Dedifferentiated amniotic fluid mesenchymal stem cell (primary cell): ENCODE data around the gene VIL1.

Experiments
- DNase-seq: peaks from one replicate; pipeline ENCODE4 v3.0.0-alpha.2; 2016; ENCODE audit errors: extremely low spot score

Gene VIL1

DNA sequence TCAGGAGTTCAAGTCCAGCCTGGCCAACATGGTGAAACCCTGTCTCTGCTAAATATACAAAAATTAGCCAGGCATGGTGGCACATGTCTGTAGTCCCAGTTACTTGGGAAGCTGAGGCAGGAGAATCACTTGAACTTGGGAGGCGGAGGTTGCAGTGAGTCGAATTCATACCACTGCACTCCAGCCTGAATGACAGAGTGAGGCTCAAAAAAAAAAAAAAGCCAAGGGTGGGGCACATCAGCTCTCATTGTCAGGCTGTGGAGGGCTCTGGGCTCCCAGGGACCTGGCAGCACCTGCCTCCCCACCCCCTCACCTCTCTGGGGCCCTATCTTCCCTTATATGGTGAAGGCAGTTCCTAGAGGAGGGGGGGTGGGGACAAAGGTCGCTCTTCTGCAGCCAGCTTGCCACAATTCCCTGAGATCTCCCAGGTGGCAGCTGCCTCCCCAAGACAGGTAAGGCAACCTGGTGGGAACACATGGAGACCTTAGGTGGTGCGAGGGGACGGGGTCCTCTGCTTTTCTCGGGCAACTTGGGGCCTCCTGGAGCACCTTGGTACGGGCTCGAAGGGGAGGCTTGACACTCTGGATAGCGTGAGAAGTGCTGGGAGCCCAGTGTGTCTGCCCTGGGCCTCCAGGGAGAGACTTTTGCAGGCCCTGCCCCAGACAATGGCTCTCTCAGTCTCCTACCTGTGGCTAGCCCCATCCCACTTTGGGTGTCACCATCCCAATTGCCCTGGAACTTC is at the start of gene VIL1:
VIL1 (plus strand) TSS at position 407 of the 742 bp plus-strand sequence. CDS start 4,656 bp downstream, outside the sequence.
- DNase-seq, result no peak

DNA sequence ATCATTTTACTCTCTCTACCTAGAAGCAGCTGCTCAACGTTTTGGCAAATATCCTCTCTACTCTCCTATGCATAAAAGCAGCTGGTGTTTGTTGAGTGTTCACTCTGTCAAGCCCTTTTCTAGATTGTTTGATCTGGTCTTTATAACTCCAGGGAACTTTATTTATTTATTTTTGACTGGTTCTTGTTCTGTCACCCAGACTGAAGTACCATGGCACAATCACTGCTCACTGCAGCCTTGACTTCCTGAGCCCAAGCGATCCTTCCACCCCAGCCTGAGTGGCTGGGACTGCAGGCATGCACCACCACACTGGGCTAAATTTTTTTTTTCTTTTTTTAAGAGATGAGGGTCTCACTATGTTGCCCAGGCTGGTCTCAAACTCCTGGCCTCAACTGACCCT is 49.6 kb upstream of the VIL1 start:
- no peak for DNase-seq

DNA sequence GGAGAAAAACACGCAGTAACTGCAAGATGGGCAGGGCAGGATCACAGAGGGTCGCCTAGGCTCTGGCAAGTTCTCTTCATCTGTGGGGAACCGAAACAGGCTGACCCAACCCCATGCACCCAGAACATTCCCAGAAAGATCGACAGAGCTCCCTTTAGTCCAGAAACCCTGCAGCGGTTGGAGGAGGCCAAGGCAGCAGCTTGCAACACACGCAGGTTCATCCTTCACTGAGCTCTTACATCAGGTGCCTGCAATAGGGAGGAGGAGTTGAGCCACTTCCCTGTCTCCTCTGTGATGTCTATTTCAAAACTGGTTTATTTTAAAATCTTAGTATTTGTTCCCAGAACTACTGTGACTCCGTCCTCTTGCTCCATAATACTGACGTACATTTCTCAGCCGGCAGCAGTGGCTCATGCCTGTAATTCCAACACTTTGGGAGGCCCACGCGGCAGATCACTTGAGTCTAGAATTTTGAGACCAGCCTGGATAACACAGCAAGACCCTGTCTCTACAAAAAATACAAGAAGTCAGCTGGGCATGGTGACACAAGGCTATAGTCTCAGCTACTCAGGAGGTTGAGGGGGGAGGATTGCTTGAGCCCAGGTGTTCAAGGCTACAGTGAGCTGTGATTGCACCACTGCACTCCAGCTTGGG is 48.4 kb upstream of the VIL1 start:
- no peak for DNase-seq

DNA sequence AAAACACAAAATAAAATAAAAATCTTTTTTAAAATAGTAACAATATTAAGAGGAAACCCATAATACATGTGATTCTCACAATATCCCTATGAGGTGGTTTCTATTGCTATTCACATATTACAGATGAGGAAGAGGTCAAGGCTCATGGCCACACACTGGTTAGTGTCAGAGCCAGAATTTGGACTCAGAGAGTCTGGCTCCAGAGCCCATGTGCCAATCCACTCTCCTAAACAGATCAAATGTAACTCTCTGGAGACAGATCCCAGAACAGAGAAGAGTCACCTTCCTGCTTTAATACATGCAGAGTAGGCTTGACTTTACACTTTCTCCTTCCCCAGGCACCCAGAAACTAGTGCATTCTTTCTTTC is 47.0 kb upstream of the VIL1 start:
- no peak for DNase-seq

DNA sequence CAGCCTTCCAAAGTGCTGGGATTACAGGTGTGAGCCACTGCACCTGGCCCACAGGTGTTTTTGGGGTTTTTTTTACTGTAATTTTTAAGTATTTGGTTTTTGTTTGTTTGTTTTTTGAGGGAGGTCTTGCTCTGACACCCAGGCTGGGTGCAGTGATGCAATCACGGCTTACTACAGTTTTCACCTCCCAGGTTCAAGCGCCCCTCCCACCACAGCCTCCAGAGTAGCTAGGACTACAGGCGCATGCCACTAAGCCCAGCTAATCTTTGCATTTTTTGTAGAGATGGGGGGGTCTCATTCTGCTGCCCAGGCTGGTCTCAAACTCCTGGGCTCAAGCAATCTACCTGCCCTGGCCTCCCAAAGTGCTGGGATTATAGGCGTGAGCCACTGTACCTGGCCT is 44.1 kb upstream of the VIL1 start:
- DNase-seq, result no peak

DNA sequence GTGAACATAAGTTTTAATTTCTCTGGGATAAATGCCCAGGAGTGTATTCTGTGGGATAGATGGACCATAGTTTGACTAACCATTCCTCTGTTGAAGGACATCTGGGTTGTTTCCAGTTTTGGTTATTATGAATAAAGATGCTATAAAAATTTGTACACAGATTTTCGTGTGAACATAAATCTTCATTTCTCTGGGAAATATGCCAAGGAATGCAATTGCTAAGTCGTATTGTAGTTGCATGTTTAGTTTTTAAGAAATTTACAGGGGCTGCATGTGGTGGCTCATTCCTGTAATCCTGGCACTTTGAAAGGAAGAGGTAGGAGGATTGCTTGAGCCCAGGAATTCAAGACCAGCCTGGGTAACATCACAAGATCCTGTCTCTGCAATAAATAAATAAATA is 43.7 kb upstream of the VIL1 start:
- DNase-seq, result peak; percentile 83

DNA sequence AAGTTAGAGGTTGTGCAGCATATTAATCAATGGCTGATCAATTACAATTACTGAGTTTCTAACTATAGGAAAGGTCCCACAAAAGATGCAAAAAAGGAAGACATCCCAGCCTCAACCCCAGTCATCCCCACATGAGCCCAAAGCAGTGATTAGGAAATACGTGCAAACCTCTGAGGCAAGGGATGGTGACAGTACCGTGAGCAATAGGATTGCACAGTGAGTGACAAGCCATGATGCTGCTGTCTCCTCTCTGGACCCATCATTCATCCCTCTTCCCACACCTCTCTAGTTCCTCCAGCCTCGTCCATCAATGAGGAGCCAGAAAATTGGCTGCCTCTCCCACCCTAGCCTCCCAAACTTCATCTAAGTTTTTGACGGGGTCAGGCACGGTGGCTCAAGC is 40.9 kb upstream of the VIL1 start:
- no peak for DNase-seq

DNA sequence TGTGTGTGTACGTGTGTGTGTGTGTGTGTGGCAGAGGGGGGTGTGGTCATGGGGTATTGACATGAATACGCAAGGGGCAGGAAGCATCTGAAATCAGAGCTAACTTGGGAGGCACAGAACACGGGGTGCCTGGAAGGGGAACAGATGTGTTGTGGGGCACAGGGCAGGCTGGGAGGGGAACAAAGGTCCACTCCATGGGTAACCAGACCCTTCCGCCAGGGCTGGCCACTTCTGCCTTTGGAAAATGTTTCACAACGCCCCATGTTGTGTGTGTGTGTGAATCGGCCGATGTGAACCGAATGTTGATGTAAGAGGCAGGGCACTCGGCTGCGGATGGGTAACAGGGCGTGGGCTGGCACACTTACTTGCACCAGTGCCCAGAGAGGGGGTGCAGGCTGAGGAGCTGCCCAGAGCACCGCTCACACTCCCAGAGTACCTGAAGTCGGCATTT is 37.0 kb upstream of the VIL1 start, which contains the start of gene SLC11A1:
SLC11A1 (plus strand) TSS at position 358 of the 451 bp plus-strand sequence. CDS start 96 bp downstream, outside the sequence.
- DNase-seq, result no peak

DNA sequence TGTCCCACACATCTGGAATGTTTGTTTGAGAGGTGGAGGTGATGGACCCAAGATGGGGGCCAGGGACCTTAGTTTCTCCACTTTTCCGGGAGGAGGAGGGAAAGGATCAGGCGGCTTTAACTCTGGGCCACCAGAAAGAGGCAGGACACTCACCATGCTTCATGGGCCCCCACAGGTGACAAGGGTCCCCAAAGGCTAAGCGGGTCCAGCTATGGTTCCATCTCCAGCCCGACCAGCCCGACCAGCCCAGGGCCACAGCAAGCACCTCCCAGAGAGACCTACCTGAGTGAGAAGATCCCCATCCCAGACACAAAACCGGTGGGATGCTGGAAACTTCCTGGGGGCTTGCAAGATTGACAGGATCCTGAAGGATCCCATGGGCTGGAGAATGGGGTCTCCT is 36.1 kb upstream of the VIL1 start:
- DNase-seq, result no peak

DNA sequence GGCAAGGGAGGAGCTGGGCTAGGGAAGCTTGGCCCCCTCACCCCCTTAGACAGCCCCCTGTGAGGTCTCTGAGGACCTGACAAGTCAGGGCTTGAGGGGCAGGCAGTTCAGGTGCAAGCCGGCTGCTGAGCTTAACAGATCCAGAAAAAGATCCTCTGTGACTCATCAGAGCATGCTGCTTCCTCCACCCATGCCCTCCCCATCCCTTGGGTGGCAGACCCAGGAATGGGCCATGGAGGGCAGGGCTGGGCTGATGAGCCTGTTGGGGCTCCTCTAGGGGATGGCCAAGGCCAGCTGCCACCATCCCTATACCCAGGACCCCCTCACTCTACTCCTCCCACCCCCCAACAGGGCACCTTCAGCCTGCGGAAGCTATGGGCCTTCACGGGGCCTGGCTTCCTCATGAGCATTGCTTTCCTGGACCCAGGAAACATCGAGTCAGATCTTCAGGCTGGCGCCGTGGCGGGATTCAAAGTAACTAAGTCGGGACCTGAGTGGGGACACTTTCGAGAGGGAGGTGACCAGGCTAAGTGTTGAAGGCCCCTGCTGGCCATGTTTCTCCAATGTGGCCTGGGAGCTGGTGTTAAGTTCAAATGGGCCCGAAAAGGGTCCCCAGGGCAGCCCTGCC is 34.9 kb upstream of the VIL1 start:
- DNase-seq, result no peak

DNA sequence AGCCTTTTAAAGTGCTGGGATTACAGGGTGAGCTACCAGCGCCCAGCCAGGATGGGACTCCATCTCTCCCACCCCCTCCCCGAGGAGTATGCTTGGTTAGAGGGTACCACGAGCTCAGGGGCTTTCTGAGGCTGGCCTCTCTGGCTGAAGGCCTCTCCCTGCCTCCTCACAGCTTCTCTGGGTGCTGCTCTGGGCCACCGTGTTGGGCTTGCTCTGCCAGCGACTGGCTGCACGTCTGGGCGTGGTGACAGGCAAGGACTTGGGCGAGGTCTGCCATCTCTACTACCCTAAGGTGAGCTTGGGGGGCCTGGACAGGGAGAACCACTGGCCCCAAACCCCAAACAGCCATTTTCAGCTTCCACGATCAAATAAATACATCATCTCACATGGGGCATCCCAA is 33.9 kb upstream of the VIL1 start:
- DNase-seq, result no peak

DNA sequence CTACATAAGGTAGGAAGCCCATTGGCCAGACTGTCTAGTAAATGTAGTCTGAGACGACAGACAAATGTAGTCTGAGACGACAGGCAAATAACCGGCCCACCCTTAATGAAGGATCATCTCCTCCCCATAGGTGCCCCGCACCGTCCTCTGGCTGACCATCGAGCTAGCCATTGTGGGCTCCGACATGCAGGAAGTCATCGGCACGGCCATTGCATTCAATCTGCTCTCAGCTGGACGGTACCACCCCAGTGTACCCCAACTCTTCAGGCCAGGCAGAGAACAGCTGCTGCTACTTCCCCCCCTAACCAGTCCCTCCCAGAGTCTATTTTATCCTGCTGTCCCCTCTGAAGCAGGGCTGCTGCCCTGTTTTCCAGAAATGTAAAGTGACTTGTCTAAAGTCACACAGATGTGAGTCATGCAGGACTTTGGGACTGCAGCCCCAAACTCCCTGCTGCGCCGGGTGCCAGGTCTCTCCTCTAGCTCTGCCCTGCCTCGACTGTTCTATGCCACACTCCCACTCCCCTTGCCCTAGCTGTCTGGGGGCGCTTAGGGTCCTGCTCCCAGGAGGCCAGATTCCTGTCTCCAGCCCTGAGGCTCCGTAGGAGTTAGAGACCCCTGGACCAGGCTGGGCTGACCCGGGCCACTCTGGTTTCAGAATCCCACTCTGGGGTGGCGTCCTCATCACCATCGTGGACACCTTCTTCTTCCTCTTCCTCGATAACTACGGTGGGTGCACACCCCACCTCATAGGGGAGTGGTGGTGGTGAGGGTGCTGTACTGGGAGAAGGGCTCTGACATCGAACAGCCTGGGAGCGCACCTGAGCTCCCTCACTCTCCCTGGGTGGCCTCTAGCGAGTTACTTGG is 32.2 kb upstream of the VIL1 start:
- DNase-seq, result no peak

DNA sequence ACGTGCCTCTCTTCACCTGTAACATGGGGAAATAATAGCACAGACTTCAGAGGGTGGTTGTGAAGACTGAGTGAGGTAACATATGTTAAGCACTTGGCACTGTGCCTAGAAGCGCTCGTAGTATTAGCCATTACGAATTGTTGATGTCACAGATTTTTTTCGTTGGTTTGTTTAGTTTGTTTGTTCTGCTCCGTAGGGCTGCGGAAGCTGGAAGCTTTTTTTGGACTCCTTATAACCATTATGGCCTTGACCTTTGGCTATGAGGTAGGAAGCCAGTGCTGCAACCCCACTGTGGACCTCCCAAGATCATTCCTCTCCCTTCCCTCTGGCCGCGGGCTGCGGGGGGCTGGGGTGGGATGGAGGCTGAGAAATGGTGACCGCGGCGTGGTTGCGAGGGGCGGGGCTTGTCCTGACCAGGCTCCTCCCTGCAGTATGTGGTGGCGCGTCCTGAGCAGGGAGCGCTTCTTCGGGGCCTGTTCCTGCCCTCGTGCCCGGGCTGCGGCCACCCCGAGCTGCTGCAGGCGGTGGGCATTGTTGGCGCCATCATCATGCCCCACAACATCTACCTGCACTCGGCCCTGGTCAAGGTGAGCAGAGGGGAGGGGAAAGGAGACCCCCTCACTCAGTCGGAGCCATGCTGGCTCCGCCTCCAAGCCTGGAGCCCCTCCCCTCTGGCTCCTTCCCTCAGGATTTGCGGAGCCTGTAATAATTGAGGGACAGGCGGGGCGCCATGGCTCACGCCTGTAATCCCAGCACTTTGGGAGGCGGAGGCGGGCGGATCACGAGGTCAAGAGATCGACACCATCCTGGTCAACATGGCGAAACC is 31.3 kb upstream of the VIL1 start:
- DNase-seq, result no peak

DNA sequence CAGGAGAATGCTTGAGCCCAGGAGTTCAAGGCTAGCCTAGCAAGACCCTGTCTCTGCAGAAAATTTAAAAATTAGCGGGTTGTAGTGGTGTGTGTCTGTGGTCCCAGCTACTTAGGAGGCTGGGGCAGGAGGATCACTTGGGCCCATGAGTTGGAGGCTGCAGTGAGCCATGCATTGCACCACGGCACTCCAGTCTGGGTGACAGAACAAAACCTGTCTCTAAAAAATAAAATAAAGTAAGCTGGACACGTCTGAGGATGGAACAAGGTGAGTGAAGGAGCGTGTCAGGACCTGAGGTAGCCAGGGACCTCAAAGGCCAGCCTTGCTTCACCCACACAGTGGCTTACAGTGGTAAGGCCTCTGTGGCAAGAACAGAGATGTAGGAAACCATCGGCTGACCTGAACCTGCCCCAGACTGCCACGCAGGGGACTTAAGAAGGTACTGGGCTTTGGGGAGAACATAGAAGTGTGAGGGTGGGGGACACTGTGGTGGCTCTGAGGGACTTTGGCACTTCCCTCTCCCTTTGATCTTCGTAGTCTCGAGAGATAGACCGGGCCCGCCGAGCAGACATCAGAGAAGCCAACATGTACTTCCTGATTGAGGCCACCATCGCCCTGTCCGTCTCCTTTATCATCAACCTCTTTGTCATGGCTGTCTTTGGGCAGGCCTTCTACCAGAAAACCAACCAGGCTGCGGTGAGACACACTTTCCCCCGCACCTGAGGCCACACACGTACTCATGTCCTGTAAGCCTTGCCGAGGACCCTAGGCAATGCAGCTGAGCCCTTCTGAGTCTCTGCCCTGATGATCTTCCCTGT is 29.4 kb upstream of the VIL1 start:
- DNase-seq, result no peak

DNA sequence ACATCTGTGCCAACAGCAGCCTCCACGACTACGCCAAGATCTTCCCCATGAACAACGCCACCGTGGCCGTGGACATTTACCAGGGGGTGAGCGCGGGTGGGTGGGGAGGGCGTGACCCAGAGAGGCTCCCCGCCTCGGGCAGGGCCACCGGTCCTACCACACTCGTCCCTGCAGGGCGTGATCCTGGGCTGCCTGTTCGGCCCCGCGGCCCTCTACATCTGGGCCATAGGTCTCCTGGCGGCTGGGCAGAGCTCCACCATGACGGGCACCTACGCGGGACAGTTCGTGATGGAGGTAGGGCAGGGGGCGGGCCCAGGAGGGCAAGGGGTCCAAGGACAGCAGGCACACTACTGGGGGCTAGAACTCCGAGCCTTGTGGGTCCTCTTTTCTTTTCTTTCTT is 27.7 kb upstream of the VIL1 start:
- no peak for DNase-seq

DNA sequence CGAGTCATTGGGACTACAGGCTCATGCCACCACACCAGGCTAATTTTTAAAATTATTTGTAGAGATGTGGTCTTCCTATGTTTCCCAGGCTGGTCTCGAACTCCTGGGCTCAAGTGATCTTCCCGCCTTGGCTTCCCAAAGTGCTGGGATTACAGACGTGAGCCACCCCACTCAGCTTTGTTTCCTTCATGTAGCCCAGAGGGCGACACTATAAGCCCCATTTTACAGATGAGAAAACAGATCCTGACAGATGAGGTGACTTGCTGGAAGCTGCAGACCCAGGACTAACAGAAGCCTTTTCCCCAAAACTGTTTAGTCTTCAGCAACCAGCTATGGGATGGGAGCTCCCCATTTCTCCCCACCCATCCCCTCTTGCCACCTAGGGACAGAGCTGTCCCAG is 26.5 kb upstream of the VIL1 start:
- DNase-seq, result no peak

DNA sequence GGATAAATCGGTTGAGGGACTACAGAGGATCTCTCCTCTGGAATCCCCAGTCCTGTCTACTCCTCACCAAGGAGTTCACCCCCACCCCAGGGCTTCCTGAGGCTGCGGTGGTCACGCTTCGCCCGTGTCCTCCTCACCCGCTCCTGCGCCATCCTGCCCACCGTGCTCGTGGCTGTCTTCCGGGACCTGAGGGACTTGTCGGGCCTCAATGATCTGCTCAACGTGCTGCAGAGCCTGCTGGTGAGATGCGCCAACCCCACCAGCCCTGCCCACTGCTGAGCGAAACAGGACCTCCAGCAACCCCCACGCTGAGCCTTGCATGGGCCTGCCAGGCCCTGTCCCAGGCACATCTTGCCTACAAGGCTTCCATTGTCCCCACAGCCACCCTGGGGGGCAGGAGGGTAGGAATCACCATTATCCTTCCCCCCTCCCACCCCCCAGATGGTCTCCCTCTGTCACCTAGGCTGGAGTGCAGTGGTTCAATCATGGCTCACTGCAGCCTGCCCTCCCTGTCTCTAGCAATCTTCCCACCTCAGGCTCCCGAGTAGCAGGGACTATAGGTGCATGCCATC is 25.9 kb upstream of the VIL1 start:
- no peak for DNase-seq

DNA sequence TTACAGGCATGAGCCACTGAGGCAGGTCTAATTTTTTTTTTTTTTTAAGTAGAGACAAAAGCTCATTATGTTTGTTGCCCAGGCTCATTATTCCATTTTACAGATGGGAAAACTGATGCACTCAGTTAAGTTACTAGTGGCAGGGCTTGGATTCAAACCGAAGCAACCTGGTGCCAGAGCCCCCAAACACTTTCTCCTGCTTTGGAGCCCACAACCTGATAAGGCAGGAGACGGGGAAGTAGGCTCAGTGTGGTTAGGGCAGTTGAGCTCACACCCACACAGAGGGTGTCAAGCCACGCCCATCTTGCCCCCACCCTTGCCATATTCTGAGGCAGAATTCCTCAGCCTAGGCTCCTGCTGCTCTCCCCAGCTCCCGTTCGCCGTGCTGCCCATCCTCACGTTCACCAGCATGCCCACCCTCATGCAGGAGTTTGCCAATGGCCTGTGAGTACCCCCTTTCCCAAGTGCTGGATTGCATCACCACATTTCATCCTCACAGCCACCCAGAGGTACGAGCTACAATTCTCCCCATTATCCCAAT is 25.1 kb upstream of the VIL1 start:
- DNase-seq, result no peak

DNA sequence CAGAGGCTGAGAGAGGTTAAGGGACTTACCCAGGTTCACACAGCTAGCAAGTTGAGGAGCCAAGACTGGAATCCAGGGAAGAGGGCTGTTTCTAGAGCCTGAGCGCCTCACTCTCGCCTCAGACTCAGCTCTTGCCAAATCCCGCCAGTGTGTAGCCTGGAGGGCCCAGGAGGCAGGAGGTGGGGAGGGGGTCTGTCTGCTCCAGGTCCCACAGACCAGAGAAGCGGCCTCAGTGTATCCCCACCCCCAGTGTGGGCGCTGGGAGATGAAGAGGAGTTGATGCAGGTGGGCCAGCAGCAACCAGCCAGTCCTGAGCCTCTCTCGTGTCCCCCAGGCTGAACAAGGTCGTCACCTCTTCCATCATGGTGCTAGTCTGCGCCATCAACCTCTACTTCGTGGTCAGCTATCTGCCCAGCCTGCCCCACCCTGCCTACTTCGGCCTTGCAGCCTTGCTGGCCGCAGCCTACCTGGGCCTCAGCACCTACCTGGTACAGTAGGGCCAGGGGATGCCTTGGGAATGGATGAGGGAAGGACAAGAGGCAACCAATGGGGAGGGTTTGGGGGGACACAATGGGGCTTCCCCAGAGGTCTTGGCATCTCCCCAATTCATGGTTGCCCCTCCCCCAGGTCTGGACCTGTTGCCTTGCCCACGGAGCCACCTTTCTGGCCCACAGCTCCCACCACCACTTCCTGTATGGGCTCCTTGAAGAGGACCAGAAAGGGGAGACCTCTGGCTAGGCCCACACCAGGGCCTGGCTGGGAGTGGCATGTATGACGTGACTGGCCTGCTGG is 24.4 kb upstream of the VIL1 start:
- DNase-seq, result no peak
